K562 (cell line): ENCODE measurements around the gene PHF20. TPM values are rescaled to one million over a fixed set of nuclear protein-coding genes. Genes with fewer than 3 reads are reported as not detected.

Experiments used
- ARNT ChIP-seq, 2 experiments: fragments of 450-650 bp; IDR thresholded peaks; 2 replicates each; pipeline ENCODE4 v1.6.1; 2016; ENCODE audit warnings: mild to moderate bottlenecking in 1 of 2
- BACH1 ChIP-seq: fragments of 200-800 bp; sonication (Bioruptor generic); IDR thresholded peaks from 2 replicates; pipeline ENCODE4 v1.6.1; 2016; ENCODE audit warnings: missing genetic modification characterization, missing compliant biosample characterization
- COPS2 ChIP-seq: fragments of 450-650 bp; conservative IDR thresholded peaks from 2 replicates; pipeline ENCODE4 v1.6.1; 2016; ENCODE audit warnings: mild to moderate bottlenecking, moderate library complexity
- ELK1 ChIP-seq: sonication (generic); formaldehyde crosslinking; IDR thresholded peaks from 2 replicates; pipeline ENCODE4 v1.8.1; 2022; ENCODE audit warnings: missing genetic modification reagents
- GABPA ChIP-seq: fragments of 200-800 bp; sonication (Bioruptor generic); conservative IDR thresholded peaks from 2 replicates; pipeline ENCODE4 v1.6.1; 2016; ENCODE audit warnings: low read depth, missing genetic modification characterization, missing compliant biosample characterization
- HDGF ChIP-seq: fragments of 450-650 bp; IDR thresholded peaks from 2 replicates; pipeline ENCODE4 v1.6.1; 2016
- MAZ ChIP-seq, 2 experiments: fragments of 450-650 bp in 1 of 2; sonication (generic) in 1 of 2; formaldehyde crosslinking; IDR thresholded peaks in 1 of 2; conservative IDR thresholded peaks in 1 of 2; 2 replicates each; pipeline versions ENCODE4 v1.4.0 to v1.5.0; 2020; ENCODE audit warnings: mild to moderate bottlenecking in 1 of 2, missing genetic modification reagents in 1 of 2
- NKRF ChIP-seq: fragments of 450-650 bp; IDR thresholded peaks from 2 replicates; pipeline ENCODE4 v1.6.1; 2016; ENCODE audit warnings: borderline replicate concordance
- PCBP2 ChIP-seq: fragments of 200-400 bp; formaldehyde crosslinking; IDR thresholded peaks from 2 replicates; pipeline ENCODE4 v1.6.1; 2018; ENCODE audit warnings: low read length, low read depth, mild to moderate bottlenecking, moderate library complexity; ENCODE audit not compliant: poor library complexity, severe bottlenecking
- TAF1 ChIP-seq: IDR thresholded peaks from 2 replicates; pipeline ENCODE4 v1.6.1; 2011; ENCODE audit warnings: mild to moderate bottlenecking, low read length, moderate library complexity; ENCODE audit not compliant: insufficient read depth, control insufficient read depth, severe bottlenecking; ENCODE audit errors: extremely low read depth
- ZBTB40 ChIP-seq, 2 experiments: fragments of 450-650 bp in 1 of 2; sonication (generic) in 1 of 2; formaldehyde crosslinking in 1 of 2; IDR thresholded peaks; 2 replicates each; pipeline versions ENCODE4 v1.7.1 to v1.9.0; 2016 to 2022; ENCODE audit warnings: inconsistent platforms in 1 of 2, mild to moderate bottlenecking in 1 of 2, missing genetic modification reagents in 1 of 2
- ZNF311 ChIP-seq: fragments of 250-450 bp; sonication (Bioruptor Pico); IDR thresholded peaks from 2 replicates; pipeline ENCODE4 v1.4.0; 2020; ENCODE audit warnings: mild to moderate bottlenecking, moderate library complexity
- ZNF584 ChIP-seq: fragments of 200-800 bp; sonication (Bioruptor generic); IDR thresholded peaks from 2 replicates; pipeline ENCODE4 v1.6.1; 2016; ENCODE audit warnings: low read depth, mild to moderate bottlenecking, missing genetic modification characterization, missing compliant biosample characterization
- polyA plus RNA-seq, 8 experiments: library from polyadenylated mRNA; depleted of rRNA in 4 of 8; stranded (reverse) in 5 of 8; unstranded in 3 of 8; fragments of >200 nt; fragmentation: Nextera tagmentation in 2 of 8; fragmentation: Illumina TruSeq in 1 of 8; extraction: Ambion mirVana in 2 of 8; extraction: Trizol in 1 of 8; gene quantifications; 2 replicates each; pipeline versions ENCODE4 v1.2.1 to v1.2.3, GENCODE V29; 2011 to 2014; ENCODE audit warnings: inconsistent platforms in 1 of 8, missing spikeins in 1 of 8
- total RNA-seq, 7 experiments: library from RNA; depleted of rRNA in 6 of 7; stranded (reverse); fragments of >200 nt in 6 of 7; fragmentation: Illumina TruSeq in 2 of 7; extraction: Trizol in 2 of 7; gene quantifications; 2 replicates each; pipeline versions ENCODE4 v1.2.1 to v1.2.3, GENCODE V29; 2011 to 2021; ENCODE audit warnings: low replicate concordance in 1 of 7

Gene PHF20
- total and polyA plus RNA-seq, 9 of the 15 experiments (the other 6 are each of a cell fraction or from before 2014, with no cell fraction given), result 49.9 to 196 (median 70.7) TPM

GRCh38 chr20:35742741-35743523 lies 28.9 kb upstream of the PHF20 start (continued):
- TF ChIP-seq ARNT (IDR thresholded peaks at IDR 0.05), result peak; percentile 67 to 86; a peak in 2 of 4 replicates
- TF ChIP-seq ZNF311 (CRISPR knock-in tag), result no peak
- no peak for TF ChIP-seq ZBTB40 (IDR thresholded peaks at IDR 0.05)
- TF ChIP-seq ZBTB40 (CRISPR knock-in tag; IDR thresholded peaks at IDR 0.05), result no peak
- no peak for TF ChIP-seq HDGF
- no peak; a peak in 3 of 4 replicates for TF ChIP-seq MAZ (CRISPR knock-in tag; conservative IDR thresholded peaks at IDR 0.05 in 1 of 2, IDR thresholded peaks at IDR 0.05 in 1 of 2)
- no peak; the same call in 1 of the 2 replicates for TF ChIP-seq ZNF584 (CRISPR knock-in tag)
- TF ChIP-seq COPS2, result no peak
- no peak for TF ChIP-seq ELK1 (CRISPR knock-in tag)
- TF ChIP-seq TAF1, result no peak
- TF ChIP-seq GABPA (tag), result no peak; the same call in 1 of the 2 replicates
- no peak for TF ChIP-seq PCBP2
- TF ChIP-seq BACH1 (tag), result no peak
- TF ChIP-seq NKRF, result peak; percentile 72; the same call in 1 of the 2 replicates
